ENCODE measurements around the gene CTTN.

DNA sequence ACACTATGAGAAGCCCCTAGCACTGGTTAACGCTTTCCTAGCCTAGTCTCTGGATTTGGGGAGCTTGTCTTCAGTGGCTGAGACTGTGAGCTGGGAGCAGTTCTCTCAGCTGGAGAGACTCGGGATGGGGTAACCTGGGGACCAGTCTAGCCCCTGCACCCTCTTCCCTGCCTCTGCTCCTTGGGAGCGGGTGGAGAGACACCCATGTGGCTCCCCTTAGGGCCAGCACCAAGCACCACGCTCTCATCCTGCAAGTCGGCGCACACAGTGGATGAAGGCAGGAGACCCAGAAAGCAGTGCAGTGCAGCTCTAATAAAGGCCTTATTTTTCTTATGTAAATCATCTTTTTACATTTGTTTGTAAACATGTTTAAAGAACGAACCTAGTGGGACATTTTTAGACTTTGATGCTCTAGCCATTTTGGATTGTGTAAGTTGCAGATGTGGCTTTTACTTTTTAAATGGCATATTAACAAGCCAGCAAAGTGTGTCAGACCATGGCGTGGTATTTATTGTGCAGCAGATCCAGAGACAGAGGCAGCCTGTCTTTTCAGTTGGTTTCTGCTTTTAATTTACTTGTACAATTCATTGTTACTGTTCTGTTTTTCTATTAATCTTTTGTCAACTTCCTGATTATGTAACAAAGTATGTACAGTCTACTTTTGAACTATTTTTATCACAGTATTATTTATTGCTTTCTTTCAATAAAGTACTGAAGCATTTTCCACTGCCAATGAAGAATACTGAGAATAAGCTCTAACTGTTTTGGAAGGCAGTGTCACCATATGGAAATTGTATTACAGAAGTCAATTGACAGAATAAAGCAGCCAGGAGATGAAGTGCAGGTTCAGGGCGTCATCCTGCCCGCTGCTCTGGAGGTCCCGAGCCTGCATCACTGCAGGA lies 14.4 kb upstream of the CTTN start:
- TF ChIP-seq, protein P1, sequence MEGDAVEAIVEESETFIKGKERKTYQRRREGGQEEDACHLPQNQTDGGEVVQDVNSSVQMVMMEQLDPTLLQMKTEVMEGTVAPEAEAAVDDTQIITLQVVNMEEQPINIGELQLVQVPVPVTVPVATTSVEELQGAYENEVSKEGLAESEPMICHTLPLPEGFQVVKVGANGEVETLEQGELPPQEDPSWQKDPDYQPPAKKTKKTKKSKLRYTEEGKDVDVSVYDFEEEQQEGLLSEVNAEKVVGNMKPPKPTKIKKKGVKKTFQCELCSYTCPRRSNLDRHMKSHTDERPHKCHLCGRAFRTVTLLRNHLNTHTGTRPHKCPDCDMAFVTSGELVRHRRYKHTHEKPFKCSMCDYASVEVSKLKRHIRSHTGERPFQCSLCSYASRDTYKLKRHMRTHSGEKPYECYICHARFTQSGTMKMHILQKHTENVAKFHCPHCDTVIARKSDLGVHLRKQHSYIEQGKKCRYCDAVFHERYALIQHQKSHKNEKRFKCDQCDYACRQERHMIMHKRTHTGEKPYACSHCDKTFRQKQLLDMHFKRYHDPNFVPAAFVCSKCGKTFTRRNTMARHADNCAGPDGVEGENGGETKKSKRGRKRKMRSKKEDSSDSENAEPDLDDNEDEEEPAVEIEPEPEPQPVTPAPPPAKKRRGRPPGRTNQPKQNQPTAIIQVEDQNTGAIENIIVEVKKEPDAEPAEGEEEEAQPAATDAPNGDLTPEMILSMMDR (IDR thresholded peaks at IDR 0.05) = no peak
- TF ChIP-seq POLR2AphosphoS5 (IDR thresholded peaks at IDR 0.05; ENCODE audit: low read depth, low read length) = no peak
- TF ChIP-seq, protein P2, sequence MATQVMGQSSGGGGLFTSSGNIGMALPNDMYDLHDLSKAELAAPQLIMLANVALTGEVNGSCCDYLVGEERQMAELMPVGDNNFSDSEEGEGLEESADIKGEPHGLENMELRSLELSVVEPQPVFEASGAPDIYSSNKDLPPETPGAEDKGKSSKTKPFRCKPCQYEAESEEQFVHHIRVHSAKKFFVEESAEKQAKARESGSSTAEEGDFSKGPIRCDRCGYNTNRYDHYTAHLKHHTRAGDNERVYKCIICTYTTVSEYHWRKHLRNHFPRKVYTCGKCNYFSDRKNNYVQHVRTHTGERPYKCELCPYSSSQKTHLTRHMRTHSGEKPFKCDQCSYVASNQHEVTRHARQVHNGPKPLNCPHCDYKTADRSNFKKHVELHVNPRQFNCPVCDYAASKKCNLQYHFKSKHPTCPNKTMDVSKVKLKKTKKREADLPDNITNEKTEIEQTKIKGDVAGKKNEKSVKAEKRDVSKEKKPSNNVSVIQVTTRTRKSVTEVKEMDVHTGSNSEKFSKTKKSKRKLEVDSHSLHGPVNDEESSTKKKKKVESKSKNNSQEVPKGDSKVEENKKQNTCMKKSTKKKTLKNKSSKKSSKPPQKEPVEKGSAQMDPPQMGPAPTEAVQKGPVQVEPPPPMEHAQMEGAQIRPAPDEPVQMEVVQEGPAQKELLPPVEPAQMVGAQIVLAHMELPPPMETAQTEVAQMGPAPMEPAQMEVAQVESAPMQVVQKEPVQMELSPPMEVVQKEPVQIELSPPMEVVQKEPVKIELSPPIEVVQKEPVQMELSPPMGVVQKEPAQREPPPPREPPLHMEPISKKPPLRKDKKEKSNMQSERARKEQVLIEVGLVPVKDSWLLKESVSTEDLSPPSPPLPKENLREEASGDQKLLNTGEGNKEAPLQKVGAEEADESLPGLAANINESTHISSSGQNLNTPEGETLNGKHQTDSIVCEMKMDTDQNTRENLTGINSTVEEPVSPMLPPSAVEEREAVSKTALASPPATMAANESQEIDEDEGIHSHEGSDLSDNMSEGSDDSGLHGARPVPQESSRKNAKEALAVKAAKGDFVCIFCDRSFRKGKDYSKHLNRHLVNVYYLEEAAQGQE (IDR thresholded peaks at IDR 0.05; ENCODE audit: insufficient read depth in 1 of 2, low read depth in 2 of 2, low read length in 1 of 2) = no peak
- no peak for TF ChIP-seq TCF7L2 (IDR thresholded peaks at IDR 0.05; ENCODE audit: low read depth, low read length)
- no peak for TF ChIP-seq SIN3A (IDR thresholded peaks at IDR 0.05; ENCODE audit: borderline replicate concordance, insufficient read depth, low read depth, low read length)

Data from Panc1 (cell line).